K562 (cell line): ENCODE measurements around the gene SLC6A16. TPM values are rescaled to one million over a fixed set of nuclear protein-coding genes. Genes with fewer than 3 reads are reported as not detected.

ENCODE experiments used
- ATAC-seq: fragments of 200-7000 bp; cut with Tn5 transposase; 3 replicates; pipeline ENCODE4 v1.9.1; 2020; ENCODE audit warnings: moderate library complexity
- BruUV-seq: library from RNA; stranded (reverse); fragments of 400-500 nt; replicated peaks from 2 replicates; lab custom pipeline; 2021; lab: Mats Ljungman, UMichigan
- CTCF ChIA-PET: fragments of 300-600 bp; formaldehyde crosslinking; extraction: SDS; loops from one replicate; lab custom pipeline; 2021; ENCODE audit warnings: low intra/inter-chr PET ratio; lab: Yijun Ruan, JAX
- POLR2A ChIA-PET: fragments of 300-600, 350-650 bp; sonication (Branson Sonifier 250); formaldehyde crosslinking; extraction: SDS; loops from one replicate; lab custom pipeline; 2021; ENCODE audit warnings: antibody characterized with exemption, inconsistent platforms; lab: Yijun Ruan, JAX
- DNase-seq, 4 experiments: peaks; one replicate each; pipeline versions ENCODE4 v3.0.0 to v3.0.0-alpha.2; 2011 to 2018; ENCODE audit warnings: low spot score in 3 of 4, mixed read lengths in 3 of 4; ENCODE audit errors: extremely low read depth in 1 of 4
- FAIRE-seq: peaks from 2 replicates; lab custom pipeline; 2011; peaks lifted over from hg19 to GRCh38; lab: Jason Lieb, UNC
- H2AFZ ChIP-seq: 2 replicates; pipeline ENCODE4 v1.6.0; 2011; ENCODE audit warnings: low read depth, low read length, control low read depth, inconsistent platforms
- H3K27ac ChIP-seq: fragments of 200-600 bp; 3 replicates; pipeline ENCODE4 v1.8.0; 2011; ENCODE audit warnings: low read depth, mild to moderate bottlenecking, control low read depth, inconsistent platforms, low read length, moderate library complexity, mixed read lengths; ENCODE audit errors: extremely low read depth
- H3K27me3 ChIP-seq, 2 experiments: fragments of 300-600 bp in 1 of 2; 2 replicates in 1 of 2; 3 replicates in 1 of 2; pipeline versions ENCODE4 v1.6.0 to v1.8.0; 2011; ENCODE audit warnings: inconsistent platforms in 2 of 2, low read length in 2 of 2, mild to moderate bottlenecking in 1 of 2, mixed read lengths in 1 of 2, moderate library complexity in 1 of 2; ENCODE audit not compliant: control insufficient read depth in 2 of 2, insufficient read depth in 2 of 2
- H3K36me3 ChIP-seq: fragments of 300-600 bp; 3 replicates; pipeline ENCODE4 v1.8.0; 2011; ENCODE audit warnings: mild to moderate bottlenecking, low read length, inconsistent platforms; ENCODE audit not compliant: control insufficient read depth, insufficient read depth
- H3K4me1 ChIP-seq, 2 experiments: fragments of 200-600 bp in 1 of 2; replicated peaks in 1 of 2; 2 replicates in 1 of 2; 3 replicates in 1 of 2; pipeline versions ENCODE4 v1.5.1 to v1.8.0; 2011; ENCODE audit warnings: inconsistent platforms in 2 of 2, low read length in 2 of 2, mild to moderate bottlenecking in 1 of 2, mixed read lengths in 1 of 2, moderate library complexity in 1 of 2; ENCODE audit not compliant: control insufficient read depth in 2 of 2, insufficient read depth in 2 of 2
- H3K4me2 ChIP-seq: 2 replicates; pipeline ENCODE4 v1.6.1; 2011; ENCODE audit warnings: low read length, control low read depth, inconsistent platforms, mixed read lengths; ENCODE audit not compliant: insufficient read depth
- H3K4me3 ChIP-seq: fragments of 200-600 bp; sonication (generic), shearing (Covaris generic); 2 replicates; pipeline ENCODE4 v1.5.1; 2016; ENCODE audit warnings: control low read depth, inconsistent platforms
- H3K79me2 ChIP-seq: fragments of 200-600 bp; 3 replicates; pipeline ENCODE4 v1.8.0; 2011; ENCODE audit warnings: low read length, inconsistent platforms; ENCODE audit not compliant: control insufficient read depth, insufficient read depth
- H3K9ac ChIP-seq, 2 experiments: 2 replicates each; pipeline versions ENCODE4 v1.6.0 to v1.6.1; 2011; ENCODE audit warnings: low read depth in 2 of 2, low read length in 2 of 2, control low read depth in 1 of 2, inconsistent platforms in 1 of 2, mild to moderate bottlenecking in 1 of 2, mixed read lengths in 1 of 2; ENCODE audit not compliant: insufficient read depth in 1 of 2
- H3K9me1 ChIP-seq: one replicate; pipeline ENCODE4 v1.6.0; 2011; ENCODE audit warnings: inconsistent platforms, mild to moderate bottlenecking, low read length, moderate library complexity; ENCODE audit not compliant: control insufficient read depth, insufficient read depth
- H3K9me3 ChIP-seq: replicated peaks from 2 replicates; pipeline ENCODE4 v1.5.1; 2011; ENCODE audit warnings: low read depth, low read length, inconsistent platforms; ENCODE audit not compliant: control insufficient read depth, insufficient read depth
- H4K20me1 ChIP-seq: replicated peaks from 2 replicates; pipeline ENCODE4 v1.6.1; 2011; ENCODE audit warnings: low read length, inconsistent platforms, mixed read lengths; ENCODE audit not compliant: control insufficient read depth, insufficient read depth
- ARNT ChIP-seq, 2 experiments: fragments of 450-650 bp; IDR thresholded peaks; 2 replicates each; pipeline ENCODE4 v1.6.1; 2016; ENCODE audit warnings: mild to moderate bottlenecking in 1 of 2
- BRF1 ChIP-seq: IDR thresholded peaks from 3 replicates; pipeline ENCODE4 v1.6.1; 2011; ENCODE audit warnings: borderline replicate concordance, mild to moderate bottlenecking; ENCODE audit not compliant: insufficient read length; ENCODE audit errors: extremely low read depth
- CBX1 ChIP-seq: sonication (generic); IDR thresholded peaks from 2 replicates; pipeline ENCODE4 v1.6.1; 2016; ENCODE audit warnings: antibody characterized with exemption, low read depth, mild to moderate bottlenecking
- CBX5 ChIP-seq: IDR thresholded peaks from 2 replicates; pipeline ENCODE4 v1.6.1; 2014; ENCODE audit warnings: low read depth, borderline replicate concordance
- GTF2A2 ChIP-seq: IDR thresholded peaks from 2 replicates; pipeline ENCODE4 v1.6.1; 2016; ENCODE audit warnings: mild to moderate bottlenecking, missing genetic modification characterization, missing compliant biosample characterization
- JUN ChIP-seq, 2 experiments: sonication (generic) in 1 of 2; formaldehyde crosslinking in 1 of 2; IDR thresholded peaks; 2 replicates each; pipeline versions ENCODE4 v1.6.1 to v1.8.0; 2012 to 2022; ENCODE audit warnings: borderline replicate concordance in 2 of 2, mild to moderate bottlenecking in 2 of 2, improper control_type of control experiment in 1 of 2, low read depth in 1 of 2, low read length in 1 of 2, missing genetic modification reagents in 1 of 2
- LEF1 ChIP-seq: fragments of 450-650 bp; IDR thresholded peaks from 2 replicates; pipeline ENCODE4 v1.6.1; 2016; ENCODE audit warnings: mild to moderate bottlenecking
- SPI1 ChIP-seq: IDR thresholded peaks from 2 replicates; pipeline ENCODE4 v1.6.1; 2011; ENCODE audit warnings: low read depth, low read length, control low read depth, borderline replicate concordance
- TAF15 ChIP-seq: fragments of 200-400 bp; formaldehyde crosslinking; IDR thresholded peaks from 2 replicates; pipeline ENCODE4 v1.6.1; 2017; ENCODE audit warnings: mild to moderate bottlenecking, low read depth, low read length, moderate library complexity
- TRIM24 ChIP-seq, 2 experiments: fragments of 450-650 bp; IDR thresholded peaks; 2 replicates each; pipeline ENCODE4 v1.6.1; 2016
- ZNF561 ChIP-seq: fragments of 450-650 bp; formaldehyde crosslinking; conservative IDR thresholded peaks from 2 replicates; pipeline ENCODE4 v1.4.0; 2020; ENCODE audit warnings: mild to moderate bottlenecking, moderate library complexity
- WGBS: fragments of 100-300 bp; shearing (Covaris generic); methylation state at CpG from one replicate; pipeline ENCODE4 v1.1.6; 2016; ENCODE audit warnings: low coverage, mixed read lengths; ENCODE audit not compliant: insufficient coverage; ENCODE audit errors: missing lambda C conversion rate; 5-methylcytosine and 5-hydroxymethylcytosine counted together
- in situ Hi-C: fragments of 300-500 bp; cut with MboI; formaldehyde crosslinking; loops from 4 replicates; pipeline ENCODE4 v1.15.0; 2018; ENCODE audit warnings: inconsistent platforms, mixed read lengths
- intact Hi-C: fragments of 100-400 bp; cut with micrococcal nuclease; formaldehyde crosslinking; loops from 2 replicates; pipeline ENCODE4 v1.14.2; 2022
- polyA plus RNA-seq, 8 experiments: library from polyadenylated mRNA; depleted of rRNA in 4 of 8; stranded (reverse) in 5 of 8; unstranded in 3 of 8; fragments of >200 nt; fragmentation: Nextera tagmentation in 2 of 8; fragmentation: Illumina TruSeq in 1 of 8; extraction: Ambion mirVana in 2 of 8; extraction: Trizol in 1 of 8; gene quantifications; 2 replicates each; pipeline versions ENCODE4 v1.2.1 to v1.2.3, GENCODE V29; 2011 to 2014; ENCODE audit warnings: inconsistent platforms in 1 of 8, missing spikeins in 1 of 8
- total RNA-seq, 7 experiments: library from RNA; depleted of rRNA in 6 of 7; stranded (reverse); fragments of >200 nt in 6 of 7; fragmentation: Illumina TruSeq in 2 of 7; extraction: Trizol in 2 of 7; gene quantifications; 2 replicates each; pipeline versions ENCODE4 v1.2.1 to v1.2.3, GENCODE V29; 2011 to 2021; ENCODE audit warnings: low replicate concordance in 1 of 7
- TF ChIP-seq, protein P1 (sequence below): fragments of 250-450 bp; sonication (Bioruptor Pico); IDR thresholded peaks from 2 replicates; pipeline ENCODE4 v1.5.1; 2021; ENCODE audit warnings: mild to moderate bottlenecking
- TF ChIP-seq, protein P2 (sequence below), 2 experiments: fragments of 450-650 bp; IDR thresholded peaks; 2 replicates each; pipeline ENCODE4 v1.6.1; 2018; ENCODE audit warnings: mild to moderate bottlenecking in 2 of 2, low read depth in 1 of 2; ENCODE audit not compliant: partially characterized antibody in 2 of 2
- TF ChIP-seq, protein P3 (sequence below): fragments of 450-650 bp; IDR thresholded peaks from 2 replicates; pipeline ENCODE4 v1.6.1; 2018; ENCODE audit warnings: mild to moderate bottlenecking, low read depth; ENCODE audit not compliant: partially characterized antibody

Gene SLC6A16
- total and polyA plus RNA-seq, 9 of the 15 experiments (the other 6 are each of a cell fraction or from before 2014, with no cell fraction given), result 0.05 to 0.95 (median 0.36) TPM

DNA sequence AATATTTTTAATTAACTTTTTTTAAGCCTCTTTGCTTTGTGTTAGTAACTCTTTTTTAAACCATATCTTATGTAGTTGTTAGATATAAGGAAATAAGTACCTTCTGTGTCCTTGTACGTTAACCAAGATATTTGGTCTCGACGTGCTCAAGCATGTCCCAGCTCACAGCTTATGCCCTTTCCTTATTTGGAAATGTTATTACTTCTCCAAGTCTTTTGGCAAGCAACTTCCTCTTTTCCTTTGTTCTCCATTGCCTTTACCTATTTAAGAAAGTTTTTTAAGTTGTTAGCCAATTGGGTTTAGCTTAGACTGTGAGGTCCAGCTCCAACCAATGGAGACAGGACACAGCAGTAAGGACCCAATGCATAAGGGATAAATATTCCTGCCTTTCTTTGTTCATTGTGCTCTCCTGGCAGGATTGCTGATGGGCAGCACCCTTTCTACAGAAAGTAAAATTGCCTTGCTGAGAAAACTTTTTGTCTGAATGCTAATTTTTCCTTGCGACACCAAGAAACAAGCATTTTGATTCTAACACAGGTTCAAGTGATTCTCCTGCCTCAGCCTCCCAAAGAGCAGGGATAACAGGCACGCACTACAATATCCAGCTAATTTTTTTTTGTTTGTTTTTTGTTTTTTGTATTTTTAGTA, 43.8 kb upstream of the SLC6A16 start:
- Histone ChIP-seq H2AFZ (no peak overlapping the region), H4K20me1 (no peaks in the 10 kb centered on the region), H3K4me3 (no peak overlapping the region), H3K27ac (no peak overlapping the region), H3K9me1 (no peaks in the 10 kb centered on the region), H3K4me1 (peaks cover 7 to 20% of the 10 kb centered on the region in 2 experiments), H3K4me2 (no peak overlapping the region), H3K27me3 (no peaks in the 10 kb centered on the region), H3K9me3 (peaks cover 7% of the 10 kb centered on the region; the same call in 1 of the 2 replicates), H3K36me3 (no peaks in the 10 kb centered on the region), H3K9ac (no peak overlapping the region), H3K79me2 (no peaks in the 10 kb centered on the region)
- ChIA-PET POLR2A (no interaction called here), CTCF (no interaction called here)
- no TSS peak for BruUV-seq
- WGBS, result 47% methylated on average over 5 of the region's 5 CpGs
- DNase-seq (no peak), FAIRE-seq (no peak), ATAC-seq (no peak)
- intact Hi-C loops (no loop called here), in situ Hi-C loops (no loop called here)
- no peak for TF ChIP-seq BRF1
- peak; percentile 87; the same call in 1 of the 2 replicates for TF ChIP-seq CBX1
- TF ChIP-seq, protein P1, sequence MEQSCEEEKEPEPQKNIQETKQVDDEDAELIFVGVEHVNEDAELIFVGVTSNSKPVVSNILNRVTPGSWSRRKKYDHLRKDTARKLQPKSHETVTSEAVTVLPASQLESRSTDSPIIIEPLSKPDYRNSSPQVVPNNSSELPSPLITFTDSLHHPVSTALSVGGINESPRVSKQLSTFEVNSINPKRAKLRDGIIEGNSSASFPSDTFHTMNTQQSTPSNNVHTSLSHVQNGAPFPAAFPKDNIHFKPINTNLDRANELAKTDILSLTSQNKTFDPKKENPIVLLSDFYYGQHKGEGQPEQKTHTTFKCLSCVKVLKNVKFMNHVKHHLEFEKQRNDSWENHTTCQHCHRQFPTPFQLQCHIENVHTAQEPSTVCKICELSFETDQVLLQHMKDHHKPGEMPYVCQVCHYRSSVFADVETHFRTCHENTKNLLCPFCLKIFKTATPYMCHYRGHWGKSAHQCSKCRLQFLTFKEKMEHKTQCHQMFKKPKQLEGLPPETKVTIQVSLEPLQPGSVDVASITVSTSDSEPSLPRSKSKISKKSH (CRISPR knock-in tag), result peak; percentile 18; the same call in 1 of the 2 replicates
- TF ChIP-seq, protein P2, sequence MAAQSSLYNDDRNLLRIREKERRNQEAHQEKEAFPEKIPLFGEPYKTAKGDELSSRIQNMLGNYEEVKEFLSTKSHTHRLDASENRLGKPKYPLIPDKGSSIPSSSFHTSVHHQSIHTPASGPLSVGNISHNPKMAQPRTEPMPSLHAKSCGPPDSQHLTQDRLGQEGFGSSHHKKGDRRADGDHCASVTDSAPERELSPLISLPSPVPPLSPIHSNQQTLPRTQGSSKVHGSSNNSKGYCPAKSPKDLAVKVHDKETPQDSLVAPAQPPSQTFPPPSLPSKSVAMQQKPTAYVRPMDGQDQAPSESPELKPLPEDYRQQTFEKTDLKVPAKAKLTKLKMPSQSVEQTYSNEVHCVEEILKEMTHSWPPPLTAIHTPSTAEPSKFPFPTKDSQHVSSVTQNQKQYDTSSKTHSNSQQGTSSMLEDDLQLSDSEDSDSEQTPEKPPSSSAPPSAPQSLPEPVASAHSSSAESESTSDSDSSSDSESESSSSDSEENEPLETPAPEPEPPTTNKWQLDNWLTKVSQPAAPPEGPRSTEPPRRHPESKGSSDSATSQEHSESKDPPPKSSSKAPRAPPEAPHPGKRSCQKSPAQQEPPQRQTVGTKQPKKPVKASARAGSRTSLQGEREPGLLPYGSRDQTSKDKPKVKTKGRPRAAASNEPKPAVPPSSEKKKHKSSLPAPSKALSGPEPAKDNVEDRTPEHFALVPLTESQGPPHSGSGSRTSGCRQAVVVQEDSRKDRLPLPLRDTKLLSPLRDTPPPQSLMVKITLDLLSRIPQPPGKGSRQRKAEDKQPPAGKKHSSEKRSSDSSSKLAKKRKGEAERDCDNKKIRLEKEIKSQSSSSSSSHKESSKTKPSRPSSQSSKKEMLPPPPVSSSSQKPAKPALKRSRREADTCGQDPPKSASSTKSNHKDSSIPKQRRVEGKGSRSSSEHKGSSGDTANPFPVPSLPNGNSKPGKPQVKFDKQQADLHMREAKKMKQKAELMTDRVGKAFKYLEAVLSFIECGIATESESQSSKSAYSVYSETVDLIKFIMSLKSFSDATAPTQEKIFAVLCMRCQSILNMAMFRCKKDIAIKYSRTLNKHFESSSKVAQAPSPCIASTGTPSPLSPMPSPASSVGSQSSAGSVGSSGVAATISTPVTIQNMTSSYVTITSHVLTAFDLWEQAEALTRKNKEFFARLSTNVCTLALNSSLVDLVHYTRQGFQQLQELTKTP (IDR thresholded peaks at IDR 0.05; ENCODE audit: low read depth in 1 of 2, partially characterized antibody in 2 of 2), result peak in 1 of 2 experiments; percentile 45
- 0 out of 2 replicates have a peak, but pooled peaks have one; percentile 31 for TF ChIP-seq JUN (IDR thresholded peaks at IDR 0.05; ENCODE audit: borderline replicate concordance, low read depth, low read length)
- no peak for TF ChIP-seq JUN (CRISPR knock-in tag; IDR thresholded peaks at IDR 0.05; ENCODE audit: borderline replicate concordance)
- TF ChIP-seq LEF1, result 0 out of 2 replicates have a peak, but pooled peaks have one; percentile 32
- no peak for TF ChIP-seq TAF15
- TF ChIP-seq TRIM24 (IDR thresholded peaks at IDR 0.05), result peak; percentile 44 to 85; a peak in 3 of 4 replicates
- peak; percentile 96 for TF ChIP-seq ZNF561 (CRISPR knock-in tag)
- no peak for TF ChIP-seq GTF2A2 (tag)
- TF ChIP-seq ARNT (IDR thresholded peaks at IDR 0.05), result peak in 1 of 2 experiments; percentile 70; a peak in 2 of 4 replicates
- TF ChIP-seq, protein P3, sequence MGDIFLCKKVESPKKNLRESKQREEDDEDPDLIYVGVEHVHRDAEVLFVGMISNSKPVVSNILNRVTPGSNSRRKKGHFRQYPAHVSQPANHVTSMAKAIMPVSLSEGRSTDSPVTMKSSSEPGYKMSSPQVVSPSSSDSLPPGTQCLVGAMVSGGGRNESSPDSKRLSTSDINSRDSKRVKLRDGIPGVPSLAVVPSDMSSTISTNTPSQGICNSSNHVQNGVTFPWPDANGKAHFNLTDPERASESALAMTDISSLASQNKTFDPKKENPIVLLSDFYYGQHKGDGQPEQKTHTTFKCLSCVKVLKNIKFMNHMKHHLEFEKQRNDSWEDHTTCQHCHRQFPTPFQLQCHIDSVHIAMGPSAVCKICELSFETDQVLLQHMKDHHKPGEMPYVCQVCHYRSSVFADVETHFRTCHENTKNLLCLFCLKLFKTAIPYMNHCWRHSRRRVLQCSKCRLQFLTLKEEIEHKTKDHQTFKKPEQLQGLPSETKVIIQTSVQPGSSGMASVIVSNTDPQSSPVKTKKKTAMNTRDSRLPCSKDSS, result peak; percentile 99
- TF ChIP-seq SPI1, result 0 out of 2 replicates have a peak, but pooled peaks have one; percentile 36
- peak; percentile 97 for TF ChIP-seq CBX5
